Ishikawa (cell line): ENCODE results near the gene OTUD4.

Experiments
- CEBPB ChIP-seq: IDR thresholded peaks from 2 replicates; pipeline ENCODE4 v1.6.1; 2012
- CREB1 ChIP-seq: IDR thresholded peaks from 2 replicates; pipeline ENCODE4 v1.6.1; 2012; ENCODE audit warnings: low read depth
- EGR1 ChIP-seq: IDR thresholded peaks from 2 replicates; pipeline ENCODE4 v1.6.1; 2012
- EP300 ChIP-seq: IDR thresholded peaks from 2 replicates; pipeline ENCODE4 v1.6.1; 2012; ENCODE audit warnings: borderline replicate concordance
- FOXM1 ChIP-seq: IDR thresholded peaks from 2 replicates; pipeline ENCODE4 v1.6.1; 2012; ENCODE audit warnings: low read depth, borderline replicate concordance
- MAX ChIP-seq: IDR thresholded peaks from 2 replicates; pipeline ENCODE4 v1.6.1; 2012
- NFIC ChIP-seq: IDR thresholded peaks from 2 replicates; pipeline ENCODE4 v1.6.1; 2012
- RAD21 ChIP-seq: IDR thresholded peaks from 2 replicates; pipeline ENCODE4 v1.6.1; 2012; ENCODE audit warnings: low read depth
- REST ChIP-seq: IDR thresholded peaks from 2 replicates; pipeline ENCODE4 v1.6.1; 2012; ENCODE audit warnings: low read depth, mild to moderate bottlenecking
- TAF1 ChIP-seq: IDR thresholded peaks from 2 replicates; pipeline ENCODE4 v1.6.1; 2012; ENCODE audit warnings: low read depth, mild to moderate bottlenecking
- TCF12 ChIP-seq: IDR thresholded peaks from 2 replicates; pipeline ENCODE4 v1.6.1; 2012; ENCODE audit warnings: low read depth
- TEAD4 ChIP-seq: IDR thresholded peaks from 2 replicates; pipeline ENCODE4 v1.6.1; 2012
- USF1 ChIP-seq: IDR thresholded peaks from 2 replicates; pipeline ENCODE4 v1.6.1; 2012
- YY1 ChIP-seq: IDR thresholded peaks from 2 replicates; pipeline ENCODE4 v1.6.1; 2012; ENCODE audit warnings: low read depth
- ZBTB7A ChIP-seq: IDR thresholded peaks from 2 replicates; pipeline ENCODE4 v1.6.1; 2012; ENCODE audit warnings: low read depth

The OTUD4 gene

GRCh38 chr4:145102619-145103018 is 77.8 kb downstream of the OTUD4 start:
- TF ChIP-seq ZBTB7A (no peak), MAX (no peak), TEAD4 (no peak), RAD21 (no peak), CREB1 (no peak), NFIC (no peak), CEBPB (no peak), TAF1 (no peak), TCF12 (no peak), FOXM1 (no peak), YY1 (no peak), REST (no peak), EP300 (no peak), USF1 (no peak), EGR1 (no peak)

- TF ChIP-seq EGR1 (no peak), EP300 (no peak), USF1 (no peak), ZBTB7A (no peak)
Measured at GRCh38 chr4:145101091-145101490, 79.3 kb downstream of the OTUD4 start.

GRCh38 chr4:145099653-145100052 is 80.7 kb downstream of the OTUD4 start:
- no peak for TF ChIP-seq EGR1
- TF ChIP-seq TAF1 = no peak
- no peak for TF ChIP-seq MAX
- no peak for TF ChIP-seq REST
- TF ChIP-seq CEBPB = no peak
- no peak for TF ChIP-seq EP300
- no peak for TF ChIP-seq TEAD4
- no peak for TF ChIP-seq NFIC
- TF ChIP-seq USF1 = no peak
- TF ChIP-seq FOXM1 = no peak

- TF ChIP-seq MAX (peak; percentile 11), CEBPB (no peak)
Measured at GRCh38 chr4:145098675-145099037, 81.7 kb downstream of the OTUD4 start.

GRCh38 chr4:145097821-145098674 is 82.3 kb downstream of the OTUD4 start, which contains the start of the genes ABCE1 and ANAPC10:
TSS of gene ABCE1 (plus strand) at chr4:145098311. CDS start at chr4:145104413, 6,102 bp downstream.
TSS of gene ANAPC10 (minus strand) at chr4:145098196. CDS start at chr4:145096099, 2,097 bp downstream.
- TF ChIP-seq MAX (peak; percentile 97), EGR1 (no peak), RAD21 (peak; percentile 22; the same call in 1 of the 2 replicates), CEBPB (no peak), TAF1 (peak; percentile 92), EP300 (no peak), FOXM1 (peak; percentile 5; the same call in 1 of the 2 replicates), ZBTB7A (no peak), TEAD4 (0 out of 2 replicates have a peak, but pooled peaks have one; percentile 37), REST (no peak), USF1 (no peak), YY1 (peak; percentile 97), TCF12 (peak; percentile 46), NFIC (peak; percentile 76), CREB1 (peak; percentile 92)
